Measurements from ENCODE around the gene IFI44. TPM values are rescaled to one million over a fixed set of nuclear protein-coding genes. Genes with fewer than 3 reads are reported as not detected.

IFI44 gene
- total RNA-seq, 1 donor: 35.8 TPM

- H3K27ac ChIP-seq (ENCODE audit: low read depth, low read length): no peak overlapping the region
- TF ChIP-seq, protein P1, sequence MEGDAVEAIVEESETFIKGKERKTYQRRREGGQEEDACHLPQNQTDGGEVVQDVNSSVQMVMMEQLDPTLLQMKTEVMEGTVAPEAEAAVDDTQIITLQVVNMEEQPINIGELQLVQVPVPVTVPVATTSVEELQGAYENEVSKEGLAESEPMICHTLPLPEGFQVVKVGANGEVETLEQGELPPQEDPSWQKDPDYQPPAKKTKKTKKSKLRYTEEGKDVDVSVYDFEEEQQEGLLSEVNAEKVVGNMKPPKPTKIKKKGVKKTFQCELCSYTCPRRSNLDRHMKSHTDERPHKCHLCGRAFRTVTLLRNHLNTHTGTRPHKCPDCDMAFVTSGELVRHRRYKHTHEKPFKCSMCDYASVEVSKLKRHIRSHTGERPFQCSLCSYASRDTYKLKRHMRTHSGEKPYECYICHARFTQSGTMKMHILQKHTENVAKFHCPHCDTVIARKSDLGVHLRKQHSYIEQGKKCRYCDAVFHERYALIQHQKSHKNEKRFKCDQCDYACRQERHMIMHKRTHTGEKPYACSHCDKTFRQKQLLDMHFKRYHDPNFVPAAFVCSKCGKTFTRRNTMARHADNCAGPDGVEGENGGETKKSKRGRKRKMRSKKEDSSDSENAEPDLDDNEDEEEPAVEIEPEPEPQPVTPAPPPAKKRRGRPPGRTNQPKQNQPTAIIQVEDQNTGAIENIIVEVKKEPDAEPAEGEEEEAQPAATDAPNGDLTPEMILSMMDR (IDR thresholded peaks at IDR 0.05; ENCODE audit: extremely low read depth, low read depth, low read length): no peak
- H3K4me3 ChIP-seq (ENCODE audit: insufficient read depth, low read length): no peak overlapping the region
- H3K4me2 ChIP-seq (ENCODE audit: insufficient read depth, low read length): no peak overlapping the region
- H3K79me2 ChIP-seq (ENCODE audit: insufficient read depth, low read length): peaks cover 7% of the 10 kb centered on the region
- H3K4me1 ChIP-seq (ENCODE audit: insufficient read depth, low read length): peaks cover 14% of the 10 kb centered on the region
- peak overlapping the region; percentile 6 for H2AFZ ChIP-seq (ENCODE audit: low read length)
- no peaks in the 10 kb centered on the region for H3K27me3 ChIP-seq (ENCODE audit: insufficient read depth, low read length)
- no peak for DNase-seq (ENCODE audit: insufficient read length, low spot score, missing footprints)
- H3K9me3 ChIP-seq (ENCODE audit: low read depth, low read length): no peaks in the 10 kb centered on the region
- no peaks in the 10 kb centered on the region for H4K20me1 ChIP-seq (ENCODE audit: insufficient read depth, low read length)
- H3K36me3 ChIP-seq (ENCODE audit: insufficient read depth, low read length): no peaks in the 10 kb centered on the region
Observed at GRCh38 chr1:78622548-78622947, 27.1 kb upstream of the IFI44 start.

- no peak overlapping the region for H3K27ac ChIP-seq (ENCODE audit: low read depth, low read length)
- no peaks in the 10 kb centered on the region for H4K20me1 ChIP-seq (ENCODE audit: insufficient read depth, low read length)
Observed at GRCh38 chr1:78624035-78624434, 25.6 kb upstream of the IFI44 start.

GRCh38 chr1:78627321-78627720 is 22.3 kb upstream of the IFI44 start:
- Histone ChIP-seq H2AFZ (ENCODE audit: low read length) (no peak overlapping the region), H3K27ac (ENCODE audit: low read depth, low read length) (no peak overlapping the region), H3K4me1 (ENCODE audit: insufficient read depth, low read length) (no peaks in the 10 kb centered on the region), H3K79me2 (ENCODE audit: insufficient read depth, low read length) (peaks cover under 1% of the 10 kb centered on the region), H3K36me3 (ENCODE audit: insufficient read depth, low read length) (no peaks in the 10 kb centered on the region), H4K20me1 (ENCODE audit: insufficient read depth, low read length) (no peaks in the 10 kb centered on the region), H3K9me3 (ENCODE audit: low read depth, low read length) (no peaks in the 10 kb centered on the region), H3K27me3 (ENCODE audit: insufficient read depth, low read length) (no peaks in the 10 kb centered on the region), H3K4me2 (ENCODE audit: insufficient read depth, low read length) (no peak overlapping the region), H3K4me3 (ENCODE audit: insufficient read depth, low read length) (no peak overlapping the region)
- DNase-seq (ENCODE audit: insufficient read length, low spot score, missing footprints): no peak
- TF ChIP-seq, protein P1 (IDR thresholded peaks at IDR 0.05; ENCODE audit: extremely low read depth, low read depth, low read length): no peak

More at GRCh38 chr1:78624035-78624434, 25.6 kb upstream of the IFI44 start:
- Histone ChIP-seq H3K9me3 (ENCODE audit: low read depth, low read length) (no peaks in the 10 kb centered on the region), H2AFZ (ENCODE audit: low read length) (no peak overlapping the region), H3K79me2 (ENCODE audit: insufficient read depth, low read length) (peaks cover 7% of the 10 kb centered on the region), H3K4me1 (ENCODE audit: insufficient read depth, low read length) (peaks cover 10% of the 10 kb centered on the region), H3K36me3 (ENCODE audit: insufficient read depth, low read length) (no peaks in the 10 kb centered on the region), H3K4me2 (ENCODE audit: insufficient read depth, low read length) (no peak overlapping the region), H3K27me3 (ENCODE audit: insufficient read depth, low read length) (no peaks in the 10 kb centered on the region), H3K4me3 (ENCODE audit: insufficient read depth, low read length) (no peak overlapping the region)
- TF ChIP-seq, protein P1 (IDR thresholded peaks at IDR 0.05; ENCODE audit: extremely low read depth, low read depth, low read length): no peak
- no peak for DNase-seq (ENCODE audit: insufficient read length, low spot score, missing footprints)

GRCh38 chr1:78630600-78630999 is 19.0 kb upstream of the IFI44 start:
- no peaks in the 10 kb centered on the region for H3K27me3 ChIP-seq (ENCODE audit: insufficient read depth, low read length)
- H2AFZ ChIP-seq (ENCODE audit: low read length): no peak overlapping the region
- no peak for DNase-seq (ENCODE audit: insufficient read length, low spot score, missing footprints)
- no peak overlapping the region for H3K4me3 ChIP-seq (ENCODE audit: insufficient read depth, low read length)
- TF ChIP-seq, protein P1 (IDR thresholded peaks at IDR 0.05; ENCODE audit: extremely low read depth, low read depth, low read length): no peak
- no peaks in the 10 kb centered on the region for H3K36me3 ChIP-seq (ENCODE audit: insufficient read depth, low read length)
- H3K27ac ChIP-seq (ENCODE audit: low read depth, low read length): no peak overlapping the region
- H3K4me1 ChIP-seq (ENCODE audit: insufficient read depth, low read length): no peaks in the 10 kb centered on the region
- H3K4me2 ChIP-seq (ENCODE audit: insufficient read depth, low read length): no peak overlapping the region
- H4K20me1 ChIP-seq (ENCODE audit: insufficient read depth, low read length): no peaks in the 10 kb centered on the region
- H3K9me3 ChIP-seq (ENCODE audit: low read depth, low read length): no peaks in the 10 kb centered on the region
- H3K79me2 ChIP-seq (ENCODE audit: insufficient read depth, low read length): no peaks in the 10 kb centered on the region
